ENCODE measurements around the gene VSTM4.

DNA sequence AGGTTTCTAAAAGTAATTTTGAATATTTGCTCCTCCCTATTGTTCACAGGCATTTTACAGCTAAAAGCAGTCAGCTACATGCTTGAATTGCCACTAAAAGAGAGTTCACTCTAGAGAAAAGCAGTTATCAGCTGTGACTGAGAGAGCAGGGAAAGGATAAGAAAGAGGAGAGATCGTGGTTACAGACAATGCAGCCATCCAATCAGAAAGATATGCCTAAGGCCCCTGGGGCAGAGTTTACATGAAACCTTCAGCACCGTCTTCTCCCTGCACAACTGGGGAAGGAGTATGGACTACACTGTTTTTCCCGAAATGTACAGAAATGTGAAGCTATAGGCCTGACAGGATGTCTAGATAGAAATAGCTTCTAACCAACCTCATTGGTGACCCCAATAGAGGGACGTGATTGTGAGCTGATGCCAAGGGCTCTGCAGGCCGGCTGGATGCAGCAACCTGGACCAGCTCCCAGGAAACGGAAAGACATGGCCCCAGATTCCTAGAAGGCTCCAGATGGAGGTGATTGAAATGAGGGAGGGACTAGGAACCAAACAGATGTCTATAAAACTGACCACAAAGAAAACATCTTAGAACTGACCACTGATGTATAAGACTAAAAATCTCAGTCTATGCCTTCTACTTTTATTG, 3.2 kb upstream of the VSTM4 start:
- no peak for TF ChIP-seq RFX5 (IDR thresholded peaks at IDR 0.05; ENCODE audit: low read depth, low read length)
- TF ChIP-seq, protein P1, sequence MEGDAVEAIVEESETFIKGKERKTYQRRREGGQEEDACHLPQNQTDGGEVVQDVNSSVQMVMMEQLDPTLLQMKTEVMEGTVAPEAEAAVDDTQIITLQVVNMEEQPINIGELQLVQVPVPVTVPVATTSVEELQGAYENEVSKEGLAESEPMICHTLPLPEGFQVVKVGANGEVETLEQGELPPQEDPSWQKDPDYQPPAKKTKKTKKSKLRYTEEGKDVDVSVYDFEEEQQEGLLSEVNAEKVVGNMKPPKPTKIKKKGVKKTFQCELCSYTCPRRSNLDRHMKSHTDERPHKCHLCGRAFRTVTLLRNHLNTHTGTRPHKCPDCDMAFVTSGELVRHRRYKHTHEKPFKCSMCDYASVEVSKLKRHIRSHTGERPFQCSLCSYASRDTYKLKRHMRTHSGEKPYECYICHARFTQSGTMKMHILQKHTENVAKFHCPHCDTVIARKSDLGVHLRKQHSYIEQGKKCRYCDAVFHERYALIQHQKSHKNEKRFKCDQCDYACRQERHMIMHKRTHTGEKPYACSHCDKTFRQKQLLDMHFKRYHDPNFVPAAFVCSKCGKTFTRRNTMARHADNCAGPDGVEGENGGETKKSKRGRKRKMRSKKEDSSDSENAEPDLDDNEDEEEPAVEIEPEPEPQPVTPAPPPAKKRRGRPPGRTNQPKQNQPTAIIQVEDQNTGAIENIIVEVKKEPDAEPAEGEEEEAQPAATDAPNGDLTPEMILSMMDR (conservative IDR thresholded peaks at IDR 0.05; ENCODE audit: low read depth, low read length) = no peak
